Measurements from ENCODE around the gene FOXO1.
"Not testable (repeated sequence)": the region's sequence is repeated elsewhere in the genome, so short reads cannot be mapped to it uniquely, and the experiment has no call there.

Gene FOXO1

DNA sequence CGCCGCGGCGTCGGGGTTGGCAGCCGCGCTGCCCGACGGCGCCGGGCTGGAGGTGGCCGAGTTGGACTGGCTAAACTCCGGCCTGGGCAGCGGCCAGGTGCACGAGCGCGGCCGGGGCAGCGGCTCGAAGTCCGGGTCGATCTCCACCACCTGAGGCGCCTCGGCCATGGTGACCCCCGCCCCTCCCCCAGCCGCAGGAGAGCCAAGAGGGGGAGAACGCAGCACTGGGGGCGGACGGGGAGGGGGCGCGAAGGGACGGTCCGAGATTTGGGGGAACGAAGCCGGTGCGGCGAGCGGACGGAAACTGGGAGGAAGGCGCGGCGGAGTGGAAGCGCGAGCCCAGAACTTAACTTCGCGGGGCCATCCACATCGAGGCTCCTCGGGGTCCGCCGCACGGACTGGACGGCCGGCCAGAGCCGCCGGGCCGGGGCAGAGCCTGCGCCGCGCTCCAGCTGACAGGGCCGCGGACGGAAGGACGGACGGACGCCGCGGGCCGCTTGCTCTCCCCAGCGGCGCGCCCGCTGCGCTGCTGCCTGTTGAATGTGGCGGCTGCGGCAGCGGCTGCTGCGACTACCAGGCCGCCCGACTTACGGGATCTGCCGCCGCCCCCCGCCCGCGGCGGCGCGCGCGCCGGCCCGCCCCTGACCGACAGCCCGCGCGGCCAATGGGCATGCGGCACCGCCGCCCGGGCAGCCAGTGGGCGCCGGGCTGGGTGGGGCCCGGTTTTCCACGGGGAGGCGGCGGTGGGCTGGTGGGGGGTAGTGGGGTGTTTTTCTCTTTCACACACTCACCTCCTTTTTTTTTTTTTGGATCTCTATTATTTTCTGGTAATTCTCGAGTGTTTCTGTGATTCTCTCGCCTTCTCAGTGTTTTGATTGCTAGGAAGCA lies at the start of gene FOXO1:
Gene FOXO1, minus strand, starts transcription at position 597 of the 888 bp plus-strand sequence. Its CDS starts 429 bp downstream, at position 168.
- DNase-seq, result peak; percentile 21

DNA sequence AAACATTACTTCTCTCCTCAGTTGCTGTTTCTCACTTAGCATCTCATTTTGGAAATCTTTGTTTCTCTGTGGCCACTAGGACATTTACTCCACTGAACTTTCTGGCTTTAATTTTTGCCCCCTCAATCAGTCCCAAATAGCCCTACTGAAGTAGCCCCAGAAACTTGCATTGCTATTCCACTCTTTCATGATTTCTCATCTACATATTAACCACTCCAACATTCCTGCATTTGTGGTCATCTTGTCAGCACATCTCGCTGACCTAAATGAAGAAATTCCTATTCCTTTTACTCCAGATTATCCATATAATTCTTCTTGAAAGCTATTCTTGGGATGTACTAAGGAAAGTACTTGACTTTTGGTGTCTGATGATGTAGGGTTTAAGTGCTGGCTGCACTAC lies 48.0 kb upstream of the FOXO1 start:
- not testable (repeated sequence) for DNase-seq

DNA sequence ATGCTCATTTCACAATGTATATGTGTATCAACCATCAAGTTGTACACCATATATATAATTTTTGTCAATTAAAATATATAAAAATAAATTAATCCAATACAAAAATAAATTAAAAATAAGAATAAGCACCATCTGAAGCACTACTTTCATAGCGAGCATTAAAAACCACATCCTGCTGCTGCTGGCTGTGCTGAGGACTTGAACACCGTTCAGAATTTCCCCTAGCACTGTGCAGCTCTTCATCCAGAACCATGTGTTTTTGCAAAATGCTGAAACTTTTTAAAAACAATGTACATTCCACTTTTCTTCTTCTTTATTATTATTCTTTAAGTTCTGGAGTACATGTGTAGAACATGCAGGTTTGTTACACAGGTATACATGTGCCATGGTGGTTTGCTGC lies 40.0 kb upstream of the FOXO1 start:
- DNase-seq, result no peak

DNA sequence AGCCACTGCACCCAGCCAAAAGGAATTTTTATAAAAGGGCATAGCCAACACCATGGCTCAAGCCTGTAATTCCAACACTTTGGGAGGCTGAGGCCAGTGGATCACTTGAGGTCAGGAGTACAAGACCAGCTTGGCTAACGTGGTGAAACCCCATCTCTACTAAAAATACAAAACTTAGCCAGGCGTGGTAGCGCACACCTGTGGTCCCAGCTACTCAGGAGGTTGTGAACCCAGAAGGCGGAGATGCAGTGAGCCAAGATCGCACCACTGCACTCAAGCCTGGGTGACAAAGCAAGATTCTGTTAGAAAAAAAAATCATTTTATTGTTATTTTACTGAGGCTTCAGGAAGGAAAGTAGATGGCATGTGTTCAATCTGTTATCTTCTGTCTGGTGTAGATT lies 31.3 kb upstream of the FOXO1 start:
- DNase-seq, result no peak

DNA sequence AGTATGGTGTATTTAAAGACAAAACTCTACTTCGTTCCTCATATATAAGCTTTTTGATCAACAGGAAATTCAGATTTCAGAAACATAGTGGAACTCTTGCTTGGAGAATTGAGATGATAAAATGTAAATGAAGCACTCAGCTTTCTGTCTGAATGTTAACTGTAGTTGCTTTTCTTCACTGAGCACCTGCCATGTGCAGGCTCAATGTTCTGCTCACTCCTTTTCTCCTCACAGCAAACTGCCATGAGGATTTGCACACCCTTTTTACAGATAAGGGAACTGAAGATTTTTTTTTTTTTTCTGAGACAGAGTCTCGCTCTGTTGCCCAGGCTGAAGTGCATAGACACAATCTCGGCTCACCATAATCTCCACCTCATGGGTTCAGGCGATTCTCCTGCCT lies 28.0 kb upstream of the FOXO1 start:
- no peak for DNase-seq

DNA sequence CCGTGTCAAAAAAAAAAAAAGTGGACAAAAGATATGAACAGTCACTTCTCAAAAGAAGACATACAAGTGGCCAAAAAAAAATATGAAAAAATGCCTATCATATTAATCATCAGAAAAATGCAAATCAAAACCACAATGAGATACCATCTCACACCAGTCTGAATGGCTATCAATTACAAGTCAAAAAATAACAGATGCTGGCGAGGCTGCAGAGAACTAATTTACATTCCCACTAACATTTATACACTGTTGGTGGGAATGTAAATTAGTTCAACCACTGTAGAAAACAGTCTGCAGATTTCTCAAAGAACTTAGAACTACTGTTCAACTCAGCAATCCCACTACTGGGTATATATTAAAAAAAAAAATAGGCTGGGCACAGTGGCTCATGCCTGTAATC lies 26.5 kb upstream of the FOXO1 start:
- no peak for DNase-seq

DNA sequence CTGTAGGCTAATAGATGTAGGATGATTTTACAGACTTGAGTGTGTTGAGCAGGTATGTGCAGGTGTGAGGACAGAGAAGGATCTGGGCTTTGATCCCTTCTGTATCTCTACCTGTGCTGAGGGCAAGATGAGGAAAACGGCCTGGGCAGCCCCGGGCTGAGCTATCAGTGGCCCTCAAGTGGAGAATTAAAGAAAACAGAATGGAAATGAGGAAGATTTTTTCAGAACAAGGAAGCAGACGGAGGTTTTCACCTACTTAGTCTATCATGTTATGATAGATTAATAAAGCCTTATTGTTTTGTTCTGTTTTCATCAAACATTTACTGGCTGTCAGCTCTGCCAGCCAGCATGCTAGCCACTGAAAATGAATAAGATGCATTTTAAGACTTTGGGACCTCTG lies 22.3 kb upstream of the FOXO1 start:
- no peak for DNase-seq

DNA sequence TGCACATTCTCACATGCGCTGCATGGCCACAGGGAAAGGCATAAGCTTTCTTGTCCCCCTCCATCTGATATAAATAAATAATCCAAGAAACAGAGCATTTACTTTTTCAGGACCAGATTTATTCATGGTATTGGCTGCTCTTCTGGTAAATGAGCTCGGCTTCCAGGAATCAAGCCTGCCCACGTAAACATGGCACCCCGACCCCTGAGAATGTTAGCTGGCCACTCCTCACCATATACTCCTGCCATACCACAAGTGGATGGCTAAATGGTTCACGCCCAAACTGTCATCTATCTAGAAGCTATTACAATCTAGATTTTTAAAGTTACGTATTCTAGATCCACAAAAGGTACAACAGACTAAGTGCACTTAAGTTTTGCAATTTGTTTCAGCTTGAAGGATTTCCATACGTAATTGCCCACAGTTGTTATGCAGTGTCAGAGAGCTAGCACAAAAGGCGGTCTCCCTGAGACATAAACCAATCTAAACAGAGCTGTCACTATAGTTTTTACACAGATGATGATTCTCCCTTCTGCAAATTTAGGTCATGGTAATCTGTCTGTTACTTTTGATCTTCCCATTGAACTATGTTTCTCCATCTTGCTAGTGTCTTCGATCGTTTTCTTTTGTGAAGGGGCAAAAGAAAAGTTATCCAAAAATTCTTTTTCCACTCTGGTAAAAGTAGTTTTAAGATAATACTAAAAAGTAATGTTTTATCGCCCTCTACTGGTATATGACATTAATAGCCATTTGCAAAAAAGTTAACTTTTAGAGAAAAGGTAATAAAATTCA lies 16.2 kb upstream of the FOXO1 start:
- peak; percentile 42 for DNase-seq

DNA sequence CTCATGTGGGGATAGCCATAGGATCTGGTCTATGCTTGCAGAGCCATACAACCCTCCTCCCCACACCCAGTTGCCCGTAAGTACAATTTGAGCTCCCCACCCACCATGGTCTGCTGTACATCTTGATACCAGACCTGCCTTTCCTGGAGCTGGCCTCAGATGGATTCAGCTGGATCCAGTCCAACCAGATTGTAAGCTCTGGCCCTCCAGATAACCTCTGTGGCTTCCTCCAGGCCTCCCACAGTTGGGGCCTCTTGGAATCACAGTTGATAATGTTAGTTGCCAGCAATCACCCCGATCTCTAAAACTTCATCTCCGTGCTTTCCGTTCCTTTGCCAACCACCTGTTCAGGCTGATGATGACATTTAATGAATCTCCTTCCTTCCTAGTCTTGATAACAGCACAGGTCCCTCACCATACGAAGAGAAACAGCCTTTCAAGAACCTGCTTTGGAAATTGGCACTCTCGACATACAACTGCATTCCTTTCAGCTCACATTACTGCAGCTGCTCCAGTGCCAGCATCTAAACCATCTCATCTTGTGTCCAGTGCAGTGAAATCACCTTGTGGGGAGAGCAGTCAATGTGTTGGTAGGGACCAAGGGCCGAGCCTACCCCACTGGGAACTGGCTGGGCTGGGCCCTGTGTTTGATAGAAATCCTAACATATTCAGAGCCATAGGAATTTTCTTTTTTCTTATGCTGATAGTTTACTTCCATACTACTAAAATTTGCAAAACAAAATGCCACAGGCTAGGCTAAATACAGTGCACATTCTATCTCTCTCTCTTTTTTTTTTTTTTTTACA lies 15.1 kb upstream of the FOXO1 start:
- DNase-seq, result no peak

DNA sequence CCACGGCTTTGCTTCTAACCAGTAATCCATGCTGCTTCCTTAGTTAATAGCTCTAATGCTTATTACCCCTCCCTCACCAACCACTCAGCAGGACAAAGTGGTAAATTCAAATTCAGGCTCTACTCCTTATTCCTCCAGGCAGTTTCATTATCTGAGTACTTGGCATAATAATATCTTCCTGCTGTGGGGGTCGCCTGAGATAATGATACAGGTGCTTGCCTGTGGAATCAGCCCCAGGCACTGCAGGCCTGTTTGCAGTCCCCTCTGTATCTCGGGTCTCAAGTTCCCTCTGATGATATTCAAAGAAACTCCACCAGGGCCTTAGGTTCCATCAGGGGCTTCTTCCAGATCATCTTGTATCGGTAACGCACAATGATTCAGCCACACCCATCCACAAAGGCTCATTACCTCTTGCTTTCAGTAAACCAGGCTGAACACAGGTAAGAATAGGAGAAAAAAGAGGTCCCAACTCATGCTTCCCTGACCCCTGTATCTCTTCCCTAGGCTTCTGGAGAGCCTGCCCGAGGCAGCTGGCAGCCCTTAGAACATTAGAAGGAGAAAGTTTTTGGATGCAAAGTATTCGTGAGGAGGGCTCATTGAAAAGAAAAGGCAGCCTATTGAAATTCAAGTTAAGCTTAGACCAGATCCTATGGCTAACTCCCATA lies 14.3 kb upstream of the FOXO1 start:
- DNase-seq, result no peak

DNA sequence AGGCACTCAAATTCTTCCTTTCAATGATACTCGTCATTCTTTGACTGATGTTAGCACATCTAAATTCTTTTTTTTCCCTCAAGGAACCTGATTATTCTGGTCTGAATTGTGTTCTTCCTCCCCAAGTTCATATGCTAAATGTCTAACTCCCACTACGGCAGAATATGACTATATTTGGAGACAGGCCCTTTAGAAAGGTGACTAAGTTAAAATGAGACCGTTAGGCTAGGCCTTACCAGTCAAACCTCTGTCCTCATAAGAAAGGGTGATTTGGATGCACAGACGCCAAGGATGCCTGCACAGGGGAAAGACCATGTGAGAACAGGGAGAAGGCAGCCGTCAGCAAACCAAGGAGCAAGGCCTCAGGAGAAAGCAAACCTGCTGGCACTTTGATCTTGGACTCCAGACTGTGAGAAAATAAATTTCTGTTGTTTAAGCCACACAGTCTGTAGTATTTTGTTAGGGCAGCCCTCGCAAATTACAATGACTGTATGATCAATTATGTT lies 13.1 kb upstream of the FOXO1 start:
- DNase-seq, result no peak

DNA sequence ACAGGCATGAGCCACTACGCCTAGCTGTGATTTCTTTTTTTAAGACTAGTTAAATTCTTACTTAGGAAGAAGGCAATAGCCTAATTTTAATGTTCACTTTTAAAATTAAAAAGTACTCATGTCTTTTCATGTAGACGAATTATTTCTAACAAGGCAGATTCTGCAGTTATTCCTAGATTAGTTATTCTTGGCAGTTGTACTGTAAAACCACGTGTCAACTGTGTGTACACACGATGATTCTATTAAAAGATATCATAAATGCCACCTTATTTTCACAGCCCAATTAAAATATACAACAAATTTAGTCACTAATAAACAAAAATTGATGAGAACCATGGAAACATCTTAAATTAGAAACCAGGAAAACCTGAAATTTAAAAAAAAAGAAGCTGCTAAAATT lies 10.6 kb upstream of the FOXO1 start:
- no peak for DNase-seq

DNA sequence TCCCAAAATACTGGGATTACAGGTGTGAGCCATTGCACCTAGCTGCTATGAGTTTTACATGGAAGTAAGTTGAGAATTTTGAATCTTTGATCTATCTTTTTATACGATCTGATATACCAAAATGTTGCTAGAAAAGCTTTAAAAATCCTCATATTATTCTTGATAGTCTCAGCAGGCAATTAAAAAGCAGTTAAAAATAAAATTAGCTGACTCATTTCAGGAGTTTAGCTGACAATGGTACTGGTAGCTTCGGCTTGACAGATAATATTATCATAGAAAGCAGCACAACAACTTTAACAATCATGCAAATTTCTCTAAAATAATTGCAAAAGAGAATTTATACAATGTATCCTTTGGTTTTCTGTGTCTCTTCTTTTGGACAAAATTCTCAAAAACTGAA lies 9.6 kb upstream of the FOXO1 start:
- DNase-seq, result no peak

DNA sequence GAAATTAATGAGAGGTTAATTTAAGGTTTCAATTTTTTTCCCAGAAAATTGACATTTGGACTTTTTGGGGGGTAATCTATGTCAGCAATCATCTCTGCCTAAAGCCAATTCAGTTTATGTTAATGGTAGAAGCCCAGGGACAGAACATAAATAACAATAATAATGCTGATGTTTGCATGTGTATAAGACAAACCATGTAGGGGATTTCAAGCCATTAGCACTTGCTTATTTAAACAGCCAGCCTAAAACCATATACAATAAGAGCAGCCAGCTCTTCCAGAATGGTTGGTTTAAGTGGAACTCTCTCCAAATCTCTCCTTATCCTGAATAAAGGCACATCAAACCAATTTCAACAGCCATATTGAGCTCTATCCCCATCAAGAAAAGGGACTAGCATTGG lies 7.0 kb upstream of the FOXO1 start:
- DNase-seq, result no peak

DNA sequence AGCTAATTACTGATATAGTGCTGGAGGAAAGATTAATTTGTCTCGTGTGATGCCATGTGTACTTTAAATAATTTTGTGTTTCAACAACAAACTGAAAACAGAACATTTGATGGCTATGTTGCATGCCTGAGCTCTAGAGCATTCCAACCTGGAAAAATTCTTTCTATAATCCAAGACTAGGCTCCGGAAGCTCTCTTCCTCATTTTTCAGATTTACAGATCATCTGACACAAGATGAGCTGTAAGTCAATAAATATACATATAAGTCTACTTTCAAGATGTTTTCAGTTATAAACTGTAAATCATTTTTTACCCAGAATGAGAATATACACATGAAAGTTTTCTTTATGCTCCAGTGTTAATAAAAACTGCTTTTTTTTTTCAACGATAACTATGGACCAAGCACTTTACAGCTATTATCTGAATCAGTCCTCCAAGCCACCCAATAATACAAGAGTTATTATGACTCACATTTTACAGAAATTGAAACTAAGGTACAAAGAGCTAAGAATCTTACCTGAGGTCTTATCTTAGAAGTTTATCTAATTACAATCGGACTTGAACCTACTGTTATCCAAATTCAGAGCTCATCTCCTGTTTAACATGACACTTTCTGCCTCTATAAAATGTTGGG lies 6.4 kb upstream of the FOXO1 start:
- peak; percentile 43 for DNase-seq

DNA sequence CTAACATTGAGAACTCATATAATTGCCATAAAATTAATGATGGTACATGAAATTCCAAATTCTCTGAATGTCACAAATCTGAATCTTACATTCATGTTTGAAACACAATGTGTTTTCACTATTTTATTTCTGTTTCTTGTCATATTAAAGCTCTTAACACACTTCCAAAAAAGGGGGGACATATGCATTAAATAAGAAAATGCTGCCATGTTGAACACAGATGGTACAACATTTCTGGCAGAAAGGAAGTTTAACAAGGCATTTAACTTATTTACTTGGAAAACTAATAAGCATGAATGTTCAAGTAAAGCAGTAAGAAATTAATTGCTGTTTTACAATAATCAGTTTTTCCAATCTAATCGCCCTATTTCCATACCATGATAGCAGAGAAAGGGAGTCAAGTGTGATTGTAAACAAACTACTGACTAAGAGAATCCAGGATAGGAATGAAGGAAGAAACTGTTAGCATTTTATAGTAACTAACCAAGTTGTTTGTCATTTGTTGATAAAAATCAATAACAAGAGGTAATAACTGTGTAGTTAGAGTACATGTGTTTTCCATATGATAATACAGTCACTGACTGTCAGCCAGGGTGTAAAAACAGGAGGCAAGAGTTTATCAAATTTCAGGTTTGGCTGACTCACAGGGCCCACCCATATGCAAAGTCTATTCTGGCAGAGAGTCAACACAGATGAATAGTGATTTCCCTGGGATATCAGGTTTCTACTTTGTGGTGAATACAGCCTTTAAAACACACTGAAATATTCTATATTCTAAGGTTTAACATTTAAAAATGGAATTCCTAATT lies 5.7 kb upstream of the FOXO1 start:
- peak; percentile 68 for DNase-seq

DNA sequence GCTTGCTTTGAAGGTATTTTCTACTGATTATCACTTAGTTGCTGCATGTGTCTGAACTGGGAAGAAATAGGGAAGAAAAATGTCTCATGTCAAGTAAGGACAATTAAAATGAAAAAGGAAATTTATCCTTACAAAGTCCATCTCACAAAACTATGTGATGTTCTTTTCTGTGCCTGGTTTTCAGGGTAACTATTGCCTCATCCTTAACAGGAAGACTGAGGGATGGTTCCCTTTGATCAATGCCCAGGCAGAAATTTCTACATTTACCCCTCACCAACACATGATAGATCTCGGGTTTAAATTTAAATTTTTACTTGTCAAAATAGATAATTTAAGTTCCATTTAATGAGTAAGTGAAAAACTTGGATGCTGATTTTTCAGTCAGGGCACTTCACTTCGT lies 3.9 kb upstream of the FOXO1 start:
- no peak for DNase-seq

DNA sequence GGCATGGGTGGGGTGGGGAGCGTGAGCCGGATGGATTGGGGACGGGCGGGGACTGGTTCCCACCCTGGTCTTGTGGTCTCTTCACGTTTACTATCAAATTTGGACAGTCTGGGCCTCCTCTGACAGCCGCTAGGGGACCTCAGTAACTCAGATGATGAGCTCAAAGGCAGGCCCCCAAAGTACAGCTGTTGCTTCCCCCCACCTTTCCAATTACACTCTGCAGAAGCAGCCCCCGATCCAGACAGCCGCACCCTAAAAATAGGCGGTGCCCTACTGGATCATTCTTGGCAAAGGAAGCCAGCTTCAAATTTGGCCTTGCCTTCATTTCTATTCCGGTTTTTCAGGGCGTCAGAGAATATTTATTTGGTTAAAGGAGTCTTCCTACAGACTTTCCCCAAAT lies 1.9 kb upstream of the FOXO1 start:
- no peak for DNase-seq

DNA sequence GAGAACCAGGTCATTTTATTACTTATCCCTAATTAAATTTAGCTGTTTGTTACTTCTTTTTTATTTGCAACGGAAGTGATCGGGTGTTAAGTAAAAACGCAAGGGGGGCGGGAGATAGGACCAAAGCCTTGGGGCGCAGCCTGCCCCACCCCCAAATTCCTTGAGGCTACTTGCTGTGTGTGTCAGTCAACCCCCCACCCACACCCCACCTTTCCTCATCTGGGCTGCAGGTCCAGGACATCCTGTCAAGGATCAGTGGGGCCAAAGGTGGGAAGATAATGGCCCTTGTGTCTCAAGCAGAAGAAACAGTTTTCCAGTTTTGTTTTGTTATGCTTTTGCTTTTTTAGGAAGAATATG lies 1.2 kb upstream of the FOXO1 start:
- DNase-seq, result no peak

DNA sequence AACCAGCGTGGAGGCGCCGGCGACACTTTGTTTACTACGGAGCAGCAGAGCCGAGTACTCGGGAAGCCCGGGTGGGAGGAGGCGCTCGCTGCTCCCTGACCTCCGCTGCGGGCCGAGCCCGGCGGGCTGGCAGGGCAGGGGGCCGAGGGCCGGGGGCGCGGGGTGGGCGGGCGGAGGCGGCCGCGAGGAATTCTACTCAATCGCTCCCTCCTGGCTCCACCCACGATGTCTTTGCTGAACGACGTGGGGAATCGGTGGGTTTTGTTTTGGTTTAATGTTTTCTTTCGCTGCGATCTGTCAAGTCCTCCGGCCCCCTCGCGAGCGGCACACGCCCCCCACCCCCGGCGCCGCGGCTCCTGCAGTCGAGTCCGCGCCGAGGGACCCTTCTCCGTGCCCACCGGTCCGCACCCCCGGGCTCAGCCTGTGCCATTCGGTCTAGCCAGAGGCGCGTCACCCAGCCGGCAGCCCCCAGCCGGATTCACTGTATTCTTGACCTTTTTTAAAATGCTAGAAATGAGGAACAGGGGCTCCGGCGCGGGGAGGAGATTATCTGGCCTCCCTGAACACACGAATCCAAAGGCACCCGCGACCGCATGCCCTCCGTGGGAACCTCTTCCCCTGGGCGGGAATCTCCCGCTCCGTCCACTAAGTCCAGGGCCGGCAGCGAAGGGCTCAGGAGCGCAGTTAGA lies 636 bp upstream of the FOXO1 start:
- no peak for DNase-seq
